Common myeloid progenitor, CD34-positive (primary cell): Measurements from ENCODE around the gene TTYH3.

Experiments
- CTCF ChIA-PET: fragments of 350-600 bp; sonication (Branson Sonifier 250); formaldehyde crosslinking; loops from one replicate; lab custom pipeline; 2021; ENCODE audit warnings: antibody characterized with exemption; lab: Charles Lee
- POLR2A ChIA-PET: fragments of 350-600 bp; sonication (Branson Sonifier 250); formaldehyde crosslinking; loops from one replicate; lab custom pipeline; 2021; ENCODE audit warnings: antibody characterized with exemption; lab: Charles Lee
- DNase-seq, 3 donors: peaks; one replicate each; pipeline versions ENCODE4 v3.0.0 to v3.0.0-alpha.2; 2013
- H3K27ac ChIP-seq, 2 experiments: 1 replicate in 1 of 2; 2 replicates in 1 of 2; pipeline ENCODE4 v1.7.0; 2013; ENCODE audit warnings: inconsistent platforms in 2 of 2, low read length in 2 of 2, mild to moderate bottlenecking in 2 of 2, low read depth in 1 of 2, moderate library complexity in 1 of 2; ENCODE audit not compliant: severe bottlenecking in 2 of 2, insufficient read depth in 1 of 2, poor library complexity in 1 of 2
- H3K27me3 ChIP-seq, 5 experiments: replicated peaks in 2 of 5; 1 replicate in 3 of 5; 2 replicates in 2 of 5; pipeline versions ENCODE4 v1.6.1 to v1.7.0; 2013; ENCODE audit warnings: low read length in 4 of 5, mild to moderate bottlenecking in 2 of 5, moderate library complexity in 2 of 5, inconsistent platforms in 1 of 5; ENCODE audit not compliant: insufficient read depth in 5 of 5, control insufficient read depth in 4 of 5
- H3K36me3 ChIP-seq, 4 experiments: 1 replicate in 2 of 4; 2 replicates in 2 of 4; pipeline versions ENCODE4 v1.6.1 to v1.7.0; 2013; ENCODE audit warnings: low read length in 3 of 4, control low read depth in 1 of 4, mild to moderate bottlenecking in 1 of 4; ENCODE audit not compliant: control insufficient read depth in 4 of 4, insufficient read depth in 4 of 4
- H3K4me1 ChIP-seq, 4 experiments: 1 replicate in 3 of 4; 2 replicates in 1 of 4; pipeline versions ENCODE4 v1.6.1 to v1.7.1; 2013; ENCODE audit warnings: low read length in 3 of 4, mild to moderate bottlenecking in 3 of 4, control low read depth in 1 of 4, inconsistent platforms in 1 of 4, moderate library complexity in 1 of 4; ENCODE audit not compliant: control insufficient read depth in 4 of 4, insufficient read depth in 4 of 4; ENCODE audit errors: control extremely low read depth in 1 of 4
- H3K4me3 ChIP-seq, 7 experiments: 1 replicate in 4 of 7; 2 replicates in 3 of 7; pipeline versions ENCODE4 v1.5.1 to v1.7.0; 2013; ENCODE audit warnings: mild to moderate bottlenecking in 7 of 7, low read length in 6 of 7, moderate library complexity in 6 of 7, inconsistent platforms in 2 of 7, low read depth in 2 of 7, control low read depth in 1 of 7; ENCODE audit not compliant: insufficient read depth in 4 of 7, control insufficient read depth in 1 of 7; ENCODE audit errors: extremely low read depth in 1 of 7
- H3K9me3 ChIP-seq, 5 experiments: 1 replicate in 4 of 5; 2 replicates in 1 of 5; pipeline versions ENCODE4 v1.6.1 to v1.7.1; 2013; ENCODE audit warnings: low read length in 4 of 5, mild to moderate bottlenecking in 2 of 5, inconsistent platforms in 1 of 5, low read depth in 1 of 5, moderate library complexity in 1 of 5; ENCODE audit not compliant: control insufficient read depth in 4 of 5, insufficient read depth in 2 of 5; ENCODE audit errors: control extremely low read depth in 1 of 5
- WGBS: methylation state at CpG from one replicate; pipeline ENCODE4 v1.1.5; 2013; ENCODE audit not compliant: insufficient coverage; 5-methylcytosine and 5-hydroxymethylcytosine counted together

TTYH3 gene

DNA sequence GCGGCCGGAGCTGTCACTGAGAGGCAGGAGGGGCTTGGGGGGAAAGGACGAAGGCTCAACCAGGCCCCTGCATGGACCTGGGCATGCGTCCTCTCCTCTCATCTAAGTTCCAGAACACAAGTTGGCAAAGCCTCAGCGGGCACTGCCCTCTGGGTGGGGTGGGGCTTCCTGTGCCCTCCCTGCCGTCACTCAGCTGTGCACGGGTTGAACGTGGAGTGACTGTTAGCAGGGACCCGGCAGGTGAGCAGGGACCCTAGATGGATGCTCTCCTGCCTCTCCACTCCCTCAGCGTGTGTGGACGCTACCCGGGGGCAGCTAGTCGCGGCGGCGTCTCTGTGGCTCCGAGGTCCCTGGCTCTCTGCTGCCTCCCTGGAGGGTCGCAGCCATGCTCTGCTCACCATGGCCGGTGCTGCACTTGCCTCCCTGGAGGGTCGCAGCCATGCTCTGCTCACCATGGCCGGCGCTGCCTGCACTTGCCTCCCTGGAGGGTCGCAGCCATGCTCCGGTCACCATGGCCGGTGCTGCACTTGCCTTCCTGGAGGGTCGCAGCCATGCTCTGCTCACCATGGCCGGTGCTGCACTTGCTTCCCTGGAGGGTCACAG is 36.4 kb upstream of the TTYH3 start:
- H3K4me3 ChIP-seq, result no peak overlapping the region
- WGBS, result 96% methylated on average over 23 of the region's 27 CpGs
- H3K9me3 ChIP-seq, result no peaks in the 10 kb centered on the region
- POLR2A ChIA-PET, result no interaction called here
- H3K27ac ChIP-seq, result no peak overlapping the region
- H3K36me3 ChIP-seq, result peaks cover 2 to 33% (median 17%) of the 10 kb centered on the region in 4 experiments
- CTCF ChIA-PET, result interaction anchor here (1.3 to 1.4 kb wide), 2 partner anchors 27 to 125 kb away, joined by 3 to 6 read pairs; no protein-coding TSS in a partner anchor
- no peaks in the 10 kb centered on the region for H3K4me1 ChIP-seq
- H3K27me3 ChIP-seq, result no peaks in the 10 kb centered on the region
- DNase-seq, result no peak

- POLR2A ChIA-PET, result interaction anchor here (0.6 kb wide), 1 partner anchor 49 kb away, joined by 3 read pairs; no protein-coding TSS in a partner anchor
- H3K9me3 ChIP-seq, result no peaks in the 10 kb centered on the region
- H3K27me3 ChIP-seq, result no peaks in the 10 kb centered on the region
- 95% methylated on average over 22 of the region's 22 CpGs for WGBS
- no peak overlapping the region for H3K27ac ChIP-seq
- no peaks in the 10 kb centered on the region for H3K4me1 ChIP-seq
- peaks cover 2 to 37% (median 20%) of the 10 kb centered on the region in 4 experiments for H3K36me3 ChIP-seq
- H3K4me3 ChIP-seq, result no peak overlapping the region
- CTCF ChIA-PET, result interaction anchor here (0.7 to 1.4 kb wide), 6 partner anchors 10 to 308 kb away, joined by 3 to 6 read pairs (median 3); no protein-coding TSS in a partner anchor
- no peak for DNase-seq
These were observed 35.1 kb upstream of the TTYH3 start for GRCh38 chr7:2596464-2597272.

DNA sequence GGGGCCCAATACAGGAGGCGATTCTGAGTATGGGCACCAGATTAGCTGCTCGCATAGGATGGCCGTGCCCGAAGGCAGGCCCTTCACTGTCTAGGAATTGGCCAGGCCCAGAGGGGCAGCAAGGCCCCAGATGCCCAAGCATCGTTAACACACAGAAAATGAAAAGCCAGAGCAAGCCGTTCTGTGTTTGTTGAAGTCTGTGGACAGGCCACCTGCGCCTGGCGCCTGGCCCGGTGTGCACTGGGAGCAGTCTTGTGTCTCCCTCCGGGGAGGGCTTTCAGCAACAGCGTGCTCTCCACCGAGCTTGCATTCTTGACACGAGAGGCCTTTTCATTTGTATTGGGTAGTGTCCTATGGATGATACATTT is 34.5 kb upstream of the TTYH3 start:
- no peak overlapping the region for H3K27ac ChIP-seq
- H3K27me3 ChIP-seq, result no peaks in the 10 kb centered on the region
- DNase-seq, result no peak
- ChIA-PET CTCF (interaction anchor here (1.0 to 1.1 kb wide), 2 partner anchors 13 to 23 kb away, joined by 3 to 5 read pairs; no protein-coding TSS in a partner anchor), POLR2A (no interaction called here)
- no peaks in the 10 kb centered on the region for H3K9me3 ChIP-seq
- no peak overlapping the region for H3K4me3 ChIP-seq
- H3K4me1 ChIP-seq, result no peaks in the 10 kb centered on the region
- 97% methylated on average over 13 of the region's 13 CpGs for WGBS
- peaks cover 2 to 33% (median 19%) of the 10 kb centered on the region in 4 experiments for H3K36me3 ChIP-seq

GRCh38 chr7:2598154-2598823 is 33.5 kb upstream of the TTYH3 start:
- ChIA-PET POLR2A (no interaction called here), CTCF (interaction anchor here (1.1 kb wide), 1 partner anchor 24 kb away, joined by 5 read pairs; no protein-coding TSS in a partner anchor)
- Histone ChIP-seq H3K4me1 (peaks cover 0 to 4% (median 0%) of the 10 kb centered on the region in 4 experiments), H3K9me3 (no peaks in the 10 kb centered on the region), H3K36me3 (peaks cover 0 to 25% (median 13%) of the 10 kb centered on the region in 4 experiments), H3K27me3 (no peaks in the 10 kb centered on the region), H3K4me3 (no peak overlapping the region), H3K27ac (no peak overlapping the region)
- no peak for DNase-seq
- 95% methylated on average over 29 of the region's 29 CpGs for WGBS

- no peak for DNase-seq
- Histone ChIP-seq H3K36me3 (peaks cover 0 to 15% (median 9%) of the 10 kb centered on the region in 4 experiments), H3K27ac (no peak overlapping the region), H3K27me3 (no peaks in the 10 kb centered on the region), H3K9me3 (no peaks in the 10 kb centered on the region), H3K4me1 (peaks cover 0 to 5% (median 3%) of the 10 kb centered on the region in 4 experiments), H3K4me3 (no peak overlapping the region)
- 93% methylated on average over 7 of the region's 9 CpGs for WGBS
- CTCF ChIA-PET, result interaction anchor here (1.8 to 2.6 kb wide), 3 partner anchors 8 to 15 kb away, joined by 4 to 9 read pairs (median 8); no protein-coding TSS in a partner anchor
- POLR2A ChIA-PET, result interaction anchor here (0.6 kb wide), 1 partner anchor 124 kb away, joined by 3 read pairs; no protein-coding TSS in a partner anchor
These were observed 30.7 kb upstream of the TTYH3 start for GRCh38 chr7:2601065-2601464.

- no peak for DNase-seq
- POLR2A ChIA-PET, result no interaction called here
- CTCF ChIA-PET, result interaction anchor here (0.8 to 1.6 kb wide), 3 partner anchors 13 to 36 kb away, joined by 3 to 4 read pairs (median 3); no protein-coding TSS in a partner anchor
- Histone ChIP-seq H3K36me3 (peaks cover 0 to 15% (median 8%) of the 10 kb centered on the region in 4 experiments), H3K27ac (no peak overlapping the region), H3K4me3 (no peak overlapping the region), H3K4me1 (peaks cover 0 to 14% (median 9%) of the 10 kb centered on the region in 4 experiments), H3K27me3 (no peaks in the 10 kb centered on the region), H3K9me3 (no peaks in the 10 kb centered on the region)
- 97% methylated on average over 11 of the region's 11 CpGs for WGBS
These were observed 29.9 kb upstream of the TTYH3 start for GRCh38 chr7:2601907-2602306.
